Endothelial cell of coronary artery (primary cell): ENCODE measurements around the gene C4orf17. TPM values are rescaled to one million over a fixed set of nuclear protein-coding genes. Genes with fewer than 3 reads are reported as not detected.

Source experiments
- total RNA-seq: library from RNA; depleted of rRNA; stranded (reverse); fragments of >200 nt; gene quantifications from 2 replicates; pipeline ENCODE4 v1.2.3, GENCODE V29; 2014

The C4orf17 gene
- total RNA-seq: not detected in 2 replicates

DNA sequence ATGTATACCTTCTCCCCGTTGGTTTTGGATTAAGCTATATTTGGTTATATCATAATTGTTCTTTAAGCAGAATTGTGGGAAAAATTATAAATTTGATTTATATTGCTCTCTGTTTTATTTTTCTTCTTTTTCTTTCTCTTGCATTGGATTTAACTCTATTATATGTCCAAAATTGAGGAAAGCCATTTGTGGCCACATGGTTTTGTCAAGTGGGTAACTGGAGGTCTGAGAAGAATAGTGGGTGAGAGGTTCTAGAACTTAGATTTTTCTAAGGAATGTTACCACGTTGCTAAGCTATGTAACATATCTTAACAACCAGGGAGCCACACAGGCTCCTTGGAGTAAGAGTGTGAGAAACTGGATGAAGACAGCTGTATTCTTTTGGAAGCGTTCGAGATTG lies at the start of gene C4orf17:
C4orf17 (plus strand) TSS at position 301 of the 400 bp plus-strand sequence. CDS start 2,061 bp downstream, outside the sequence.

GRCh38 chr4:99563310-99564186 lies 52.7 kb downstream of the C4orf17 start, which contains the start of gene TRMT10A:
Gene TRMT10A, minus strand, starts transcription at chr4:99564039. Its CDS starts 4,701 bp downstream, at chr4:99559338.

DNA sequence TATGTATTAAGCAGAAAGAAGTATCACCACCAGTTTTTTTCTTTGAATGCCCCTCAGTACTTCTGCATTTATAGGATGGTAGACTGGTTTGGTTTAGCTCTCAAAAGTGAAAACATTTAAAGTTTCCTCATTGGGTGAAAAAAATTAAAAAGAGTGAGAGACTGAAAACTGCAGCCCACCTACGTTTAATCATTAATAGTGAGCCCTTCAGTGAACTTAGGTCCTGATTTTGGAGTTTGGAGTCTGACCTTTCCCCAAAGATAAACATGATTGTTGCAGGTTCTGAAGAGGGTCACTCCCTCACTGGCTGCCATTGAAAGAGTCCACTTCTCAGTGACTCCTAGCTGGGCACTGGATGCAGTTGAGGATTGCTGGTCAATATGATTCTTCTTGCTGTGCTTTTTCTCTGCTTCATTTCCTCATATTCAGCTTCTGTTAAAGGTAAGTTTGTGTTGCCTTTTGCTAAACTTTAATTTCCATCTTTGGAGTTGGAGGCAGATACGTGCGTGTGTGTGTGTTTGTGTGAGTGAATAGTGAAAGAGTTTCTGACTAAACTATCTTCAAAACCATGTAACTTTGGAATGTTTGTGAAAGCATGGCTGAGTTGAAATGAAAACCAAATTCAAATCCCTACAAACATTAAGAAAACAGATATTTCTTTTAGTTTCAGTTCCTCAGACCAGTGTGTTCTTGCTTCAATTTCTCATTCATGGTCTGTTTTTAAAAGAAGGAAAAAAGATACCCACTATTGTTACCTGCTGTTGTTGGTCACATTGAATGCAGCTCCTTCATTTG lies 63.9 kb downstream of the C4orf17 start, which contains the start of gene MTTP:
MTTP (plus strand) TSS at position 295 of the 795 bp plus-strand sequence; CDS start at position 381, 86 bp downstream.

Other genes starting within 250 kb of the C4orf17 start
- not detected in 2 replicates for gene ADH1A, start 220.0 kb upstream of the C4orf17 start, total RNA-seq
- gene ADH1B, start 189.6 kb upstream of the C4orf17 start, total RNA-seq: 0.09 and 0.47 TPM in 2 replicates
- gene ADH1C, start 158.3 kb upstream of the C4orf17 start, total RNA-seq: not detected in 2 replicates
- gene ADH7, start 75.7 kb upstream of the C4orf17 start, total RNA-seq: not detected in 2 replicates
- 5.9 and 6.2 TPM in 2 replicates for gene TRMT10A, start 53.0 kb downstream of the C4orf17 start, total RNA-seq
- gene MTTP, start 63.8 kb downstream of the C4orf17 start, total RNA-seq: 0.09 TPM in 1 of 2 replicates, not detected in the other
- not detected in 2 replicates for gene C4orf54, start 146.8 kb downstream of the C4orf17 start, total RNA-seq